HepG2 (cell line): ENCODE results near the gene B3GAT3. TPM values are rescaled to one million over a fixed set of nuclear protein-coding genes. Genes with fewer than 3 reads are reported as not detected.

ENCODE experiments used
- ARNTL ChIP-seq: sonication (generic); formaldehyde crosslinking; IDR thresholded peaks from 2 replicates; pipeline ENCODE4 v1.4.0; 2020; ENCODE audit warnings: mild to moderate bottlenecking, missing genetic modification reagents
- EP300 ChIP-seq, 3 experiments: sonication (generic) in 1 of 3; formaldehyde crosslinking in 1 of 3; IDR thresholded peaks; 2 replicates each; pipeline versions ENCODE4 v1.5.1 to v1.6.1; 2011 to 2020; ENCODE audit warnings: low read depth in 2 of 3, low read length in 2 of 3, borderline replicate concordance in 1 of 3, improper control_type of control experiment in 1 of 3, mild to moderate bottlenecking in 1 of 3, missing genetic modification reagents in 1 of 3, moderate library complexity in 1 of 3
- HOXA3 ChIP-seq: sonication (generic); formaldehyde crosslinking; IDR thresholded peaks from 2 replicates; pipeline ENCODE4 v1.5.0; 2020; ENCODE audit warnings: missing genetic modification reagents
- HOXD1 ChIP-seq: sonication (generic); formaldehyde crosslinking; IDR thresholded peaks from 2 replicates; pipeline ENCODE4 v1.5.0; 2020; ENCODE audit warnings: missing genetic modification reagents
- NFATC3 ChIP-seq: sonication (generic); formaldehyde crosslinking; IDR thresholded peaks from 2 replicates; pipeline ENCODE4 v1.5.1; 2020; ENCODE audit warnings: mild to moderate bottlenecking, missing genetic modification reagents
- PAWR ChIP-seq: sonication (generic); formaldehyde crosslinking; IDR thresholded peaks from 2 replicates; pipeline ENCODE4 v1.4.0; 2020; ENCODE audit warnings: missing genetic modification reagents, mild to moderate bottlenecking, borderline replicate concordance
- PPARG ChIP-seq: conservative IDR thresholded peaks from 2 replicates; pipeline ENCODE4 v1.6.1; 2016; ENCODE audit warnings: missing biosample characterization, missing genetic modification reagents
- RORA ChIP-seq: sonication (generic); formaldehyde crosslinking; IDR thresholded peaks from 2 replicates; pipeline ENCODE4 v1.5.0; 2020; ENCODE audit warnings: mild to moderate bottlenecking, missing genetic modification reagents, moderate library complexity
- RXRB ChIP-seq: IDR thresholded peaks from 2 replicates; pipeline ENCODE4 v1.6.1; 2016; ENCODE audit warnings: borderline replicate concordance, missing genetic modification reagents, missing compliant biosample characterization
- SALL2 ChIP-seq: sonication (generic); formaldehyde crosslinking; IDR thresholded peaks from 2 replicates; pipeline ENCODE4 v1.8.1; 2023; ENCODE audit warnings: mild to moderate bottlenecking, missing genetic modification reagents, inconsistent platforms
- TSC22D2 ChIP-seq: sonication (generic); formaldehyde crosslinking; IDR thresholded peaks from 2 replicates; pipeline ENCODE4 v1.5.1; 2020; ENCODE audit warnings: missing genetic modification reagents, mild to moderate bottlenecking, borderline replicate concordance
- XRCC5 ChIP-seq: fragments of 200-400 bp; formaldehyde crosslinking; optimal IDR thresholded peaks from 2 replicates; pipeline ENCODE3; 2017; ENCODE audit warnings: mild to moderate bottlenecking, low read length
- ZFP37 ChIP-seq: sonication (generic); formaldehyde crosslinking; IDR thresholded peaks from 2 replicates; pipeline ENCODE4 v1.4.0; 2020; ENCODE audit warnings: missing genetic modification reagents, borderline replicate concordance
- ZHX1 ChIP-seq: sonication (generic); formaldehyde crosslinking; IDR thresholded peaks from 2 replicates; pipeline ENCODE4 v1.8.1; 2022; ENCODE audit warnings: low read depth, mild to moderate bottlenecking, missing genetic modification reagents
- ZNF232 ChIP-seq: sonication (generic); formaldehyde crosslinking; IDR thresholded peaks from 2 replicates; pipeline ENCODE4 v1.4.0; 2020; ENCODE audit warnings: missing genetic modification reagents, borderline replicate concordance
- ZNF703 ChIP-seq: sonication (generic); formaldehyde crosslinking; IDR thresholded peaks from 2 replicates; pipeline ENCODE4 v1.5.1; 2020; ENCODE audit warnings: missing genetic modification reagents, mild to moderate bottlenecking, moderate library complexity, borderline replicate concordance
- ZNF766 ChIP-seq: sonication (generic); formaldehyde crosslinking; IDR thresholded peaks from 2 replicates; pipeline ENCODE4 v1.5.0; 2020; ENCODE audit warnings: missing genetic modification reagents, borderline replicate concordance
- ZUFSP ChIP-seq: sonication (generic); formaldehyde crosslinking; IDR thresholded peaks from 2 replicates; pipeline ENCODE4 v1.9.0; 2021; ENCODE audit warnings: missing genetic modification reagents, mild to moderate bottlenecking, borderline replicate concordance
- polyA plus RNA-seq, 8 experiments: library from polyadenylated mRNA; depleted of rRNA in 3 of 8; stranded (reverse) in 7 of 8; unstranded in 1 of 8; fragments of >200 nt; fragmentation: Illumina TruSeq in 4 of 8; extraction: Trizol in 4 of 8; gene quantifications; 2 replicates each; pipeline versions ENCODE4 v1.2.1 to v1.2.3, GENCODE V29; 2011 to 2016; ENCODE audit warnings: low read depth in 4 of 8, missing spikeins in 1 of 8, mixed read lengths in 1 of 8; ENCODE audit not compliant: insufficient read depth in 1 of 8
- total RNA-seq, 5 experiments: library from RNA; depleted of rRNA; stranded (reverse); fragments of >200 nt; fragmentation: Illumina TruSeq; extraction: Trizol; gene quantifications; 2 replicates each; pipeline ENCODE4 v1.2.3, GENCODE V29; 2016; ENCODE audit warnings: low read depth in 1 of 5
- TF ChIP-seq, protein P1 (sequence below): IDR thresholded peaks from 2 replicates; pipeline ENCODE4 v1.6.1; 2016; ENCODE audit warnings: low read depth
- TF ChIP-seq, protein P2 (sequence below): sonication (generic); formaldehyde crosslinking; conservative IDR thresholded peaks from 2 replicates; pipeline ENCODE4 v1.5.0; 2020; ENCODE audit warnings: missing genetic modification reagents

The B3GAT3 gene
- total and polyA plus RNA-seq, 2 of the 13 experiments (the other 11 are each of a cell fraction or from before 2014, with no cell fraction given) = 21.3 to 26.1 TPM

DNA sequence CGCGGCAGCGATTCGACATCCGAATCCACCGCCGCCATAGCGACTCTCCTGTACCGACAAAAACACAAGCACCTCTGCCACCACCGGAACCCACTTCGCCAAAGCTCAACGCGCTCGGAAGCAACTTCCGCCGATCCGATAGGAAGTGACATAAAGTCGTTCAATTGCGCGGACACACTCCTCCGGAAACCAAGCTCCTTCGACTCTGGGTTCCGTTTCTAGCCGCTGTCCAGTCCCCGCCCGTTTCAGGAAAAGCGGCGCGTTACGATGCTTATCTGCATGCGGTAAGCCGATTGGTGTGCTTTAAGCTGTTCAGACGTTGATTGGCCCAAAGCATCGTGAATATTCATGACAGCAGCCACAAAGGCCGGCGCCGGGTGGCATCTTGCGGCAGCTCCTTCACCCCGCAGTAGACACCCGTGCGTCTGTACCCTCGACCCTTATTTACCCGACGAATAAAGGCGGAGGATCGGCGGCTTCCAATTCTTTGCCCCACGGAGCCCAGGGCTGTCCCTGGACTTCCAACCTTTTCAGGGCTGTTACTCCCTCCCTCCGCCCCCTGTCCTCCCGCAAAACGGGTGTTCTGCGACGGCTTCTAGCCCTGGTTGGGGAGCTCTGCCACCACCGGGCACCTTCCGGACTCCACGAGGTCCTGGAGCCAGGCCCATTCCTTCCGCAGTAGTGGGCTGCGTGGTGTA is 30.2 kb downstream of the B3GAT3 start, which contains the start of gene TUT1 (continued):
- TF ChIP-seq ZHX1 (CRISPR knock-in tag) (peak; percentile 89; the same call in 1 of the 2 replicates), ZNF703 (CRISPR knock-in tag) (no peak), SALL2 (CRISPR knock-in tag) (no peak), PAWR (CRISPR knock-in tag) (no peak), ARNTL (CRISPR knock-in tag) (peak; percentile 41; the same call in 1 of the 2 replicates), EP300 (IDR thresholded peaks at IDR 0.05; ENCODE audit: low read depth in 2 of 2, low read length in 2 of 2) (peak in 1 of 2 experiments; percentile 60; a peak in 1 of 4 replicates), EP300 (CRISPR knock-in tag; IDR thresholded peaks at IDR 0.05; ENCODE audit: borderline replicate concordance) (no peak), ZFP37 (CRISPR knock-in tag) (peak; percentile 83; the same call in 1 of the 2 replicates), HOXA3 (CRISPR knock-in tag) (peak; percentile 97), ZNF766 (no peak), XRCC5 (peak; percentile 99), RORA (no peak), PPARG (CRISPR knock-in tag) (peak; percentile 69), HOXD1 (CRISPR knock-in tag) (peak; percentile 16; the same call in 1 of the 2 replicates), NFATC3 (CRISPR knock-in tag) (peak; percentile 3; the same call in 1 of the 2 replicates), ZUFSP (CRISPR knock-in tag) (no peak), TSC22D2 (CRISPR knock-in tag) (no peak), RXRB (CRISPR knock-in tag) (peak; percentile 80; the same call in 1 of the 2 replicates), ZNF232 (CRISPR knock-in tag) (no peak; the same call in 1 of the 2 replicates)
- TF ChIP-seq, protein P1, sequence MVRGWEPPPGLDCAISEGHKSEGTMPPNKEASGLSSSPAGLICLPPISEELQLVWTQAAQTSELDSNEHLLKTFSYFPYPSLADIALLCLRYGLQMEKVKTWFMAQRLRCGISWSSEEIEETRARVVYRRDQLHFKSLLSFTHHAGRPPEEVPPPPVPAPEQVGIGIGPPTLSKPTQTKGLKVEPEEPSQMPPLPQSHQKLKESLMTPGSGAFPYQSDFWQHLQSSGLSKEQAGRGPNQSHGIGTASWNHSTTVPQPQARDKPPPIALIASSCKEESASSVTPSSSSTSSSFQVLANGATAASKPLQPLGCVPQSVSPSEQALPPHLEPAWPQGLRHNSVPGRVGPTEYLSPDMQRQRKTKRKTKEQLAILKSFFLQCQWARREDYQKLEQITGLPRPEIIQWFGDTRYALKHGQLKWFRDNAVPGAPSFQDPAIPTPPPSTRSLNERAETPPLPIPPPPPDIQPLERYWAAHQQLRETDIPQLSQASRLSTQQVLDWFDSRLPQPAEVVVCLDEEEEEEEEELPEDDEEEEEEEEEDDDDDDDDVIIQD = peak; percentile 84
- TF ChIP-seq, protein P2, sequence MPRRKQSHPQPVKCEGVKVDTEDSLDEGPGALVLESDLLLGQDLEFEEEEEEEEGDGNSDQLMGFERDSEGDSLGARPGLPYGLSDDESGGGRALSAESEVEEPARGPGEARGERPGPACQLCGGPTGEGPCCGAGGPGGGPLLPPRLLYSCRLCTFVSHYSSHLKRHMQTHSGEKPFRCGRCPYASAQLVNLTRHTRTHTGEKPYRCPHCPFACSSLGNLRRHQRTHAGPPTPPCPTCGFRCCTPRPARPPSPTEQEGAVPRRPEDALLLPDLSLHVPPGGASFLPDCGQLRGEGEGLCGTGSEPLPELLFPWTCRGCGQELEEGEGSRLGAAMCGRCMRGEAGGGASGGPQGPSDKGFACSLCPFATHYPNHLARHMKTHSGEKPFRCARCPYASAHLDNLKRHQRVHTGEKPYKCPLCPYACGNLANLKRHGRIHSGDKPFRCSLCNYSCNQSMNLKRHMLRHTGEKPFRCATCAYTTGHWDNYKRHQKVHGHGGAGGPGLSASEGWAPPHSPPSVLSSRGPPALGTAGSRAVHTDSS (CRISPR knock-in tag) = no peak
